IMR-90 (cell line): ENCODE data around the gene UPF1. TPM values are rescaled to one million over a fixed set of nuclear protein-coding genes. Genes with fewer than 3 reads are reported as not detected.

Source experiments
- ATAC-seq: fragments of 200-7000 bp; cut with Tn5 transposase; 2 replicates; pipeline ENCODE4 v1.9.1; 2020; ENCODE audit warnings: low read depth, mild to moderate bottlenecking, moderate library complexity
- BruUV-seq: library from RNA; stranded (reverse); fragments of 400-500 nt; replicated peaks from 2 replicates; lab custom pipeline; 2021; lab: Mats Ljungman, UMichigan
- CTCF ChIA-PET: fragments of 300-600 bp; formaldehyde crosslinking; extraction: SDS; loops from one replicate; lab custom pipeline; 2021; ENCODE audit warnings: antibody characterized with exemption; lab: Yijun Ruan, JAX
- POLR2A ChIA-PET: fragments of 300-600 bp; sonication (Branson Sonifier 250); formaldehyde crosslinking; loops from one replicate; lab custom pipeline; 2022; ENCODE audit warnings: antibody characterized with exemption; ENCODE audit not compliant: unreplicated experiment; lab: Charles Lee
- DNase-seq: peaks from one replicate; pipeline ENCODE4 v3.0.0; 2013
- H2AFZ ChIP-seq: replicated peaks from 2 replicates; pipeline ENCODE3; 2013; ENCODE audit warnings: low read length, mild to moderate bottlenecking; ENCODE audit not compliant: poor library complexity
- H2AK5ac ChIP-seq: 2 replicates; pipeline ENCODE4 v1.6.1; 2013; ENCODE audit warnings: low read depth, low read length, inconsistent platforms
- H2AK9ac ChIP-seq: replicated peaks from 2 replicates; pipeline ENCODE3; 2013; ENCODE audit warnings: mild to moderate bottlenecking, low read depth, low read length, moderate library complexity; ENCODE audit not compliant: poor library complexity
- H2BK120ac ChIP-seq: 2 replicates; pipeline ENCODE4 v1.6.1; 2013; ENCODE audit warnings: low read depth, low read length, inconsistent platforms
- H2BK15ac ChIP-seq: 3 replicates; pipeline ENCODE4 v1.6.1; 2013; ENCODE audit warnings: low read depth, low read length, inconsistent platforms
- H2BK20ac ChIP-seq: 2 replicates; pipeline ENCODE4 v1.6.1; 2013; ENCODE audit warnings: low read depth, mild to moderate bottlenecking, inconsistent platforms, low read length, moderate library complexity
- H2BK5ac ChIP-seq: 2 replicates; pipeline ENCODE4 v1.6.1; 2013; ENCODE audit warnings: mild to moderate bottlenecking, low read depth, low read length, inconsistent platforms; ENCODE audit not compliant: poor library complexity, severe bottlenecking
- H3K14ac ChIP-seq: replicated peaks from 2 replicates; pipeline ENCODE4 v1.6.1; 2013; ENCODE audit warnings: low read depth, low read length, inconsistent platforms
- H3K18ac ChIP-seq: 2 replicates; pipeline ENCODE4 v1.6.1; 2013; ENCODE audit warnings: low read depth, low read length, control low read depth
- H3K23ac ChIP-seq: 2 replicates; pipeline ENCODE4 v1.6.1; 2013; ENCODE audit warnings: low read depth, low read length, inconsistent platforms
- H3K27ac ChIP-seq: 2 replicates; pipeline ENCODE4 v1.5.1; 2013; ENCODE audit warnings: mild to moderate bottlenecking, control low read depth, low read length; ENCODE audit not compliant: insufficient read depth
- H3K27me3 ChIP-seq: 2 replicates; pipeline ENCODE4 v1.6.1; 2013; ENCODE audit warnings: low read length; ENCODE audit not compliant: control insufficient read depth, insufficient read depth
- H3K36me3 ChIP-seq: 2 replicates; pipeline ENCODE4 v1.6.1; 2013; ENCODE audit warnings: low read length, mixed read lengths; ENCODE audit not compliant: control insufficient read depth, insufficient read depth
- H3K4ac ChIP-seq: 2 replicates; pipeline ENCODE4 v1.6.1; 2013; ENCODE audit warnings: low read depth, low read length, inconsistent platforms
- H3K4me1 ChIP-seq: 2 replicates; pipeline ENCODE4 v1.6.1; 2013; ENCODE audit warnings: low read length, mixed read lengths; ENCODE audit not compliant: control insufficient read depth, insufficient read depth
- H3K4me2 ChIP-seq: 2 replicates; pipeline ENCODE4 v1.6.1; 2013; ENCODE audit warnings: low read depth, mild to moderate bottlenecking, control low read depth, low read length, moderate library complexity
- H3K4me3 ChIP-seq: 2 replicates; pipeline ENCODE4 v1.5.1; 2013; ENCODE audit warnings: low read depth, mild to moderate bottlenecking, control low read depth, low read length, moderate library complexity; ENCODE audit not compliant: insufficient read depth
- H3K56ac ChIP-seq: 2 replicates; pipeline ENCODE4 v1.6.1; 2013; ENCODE audit warnings: low read length, inconsistent platforms; ENCODE audit not compliant: insufficient read depth; ENCODE audit errors: extremely low read depth
- H3K79me1 ChIP-seq, 2 experiments: 2 replicates each; pipeline ENCODE4 v1.6.1; 2013; ENCODE audit warnings: low read length in 2 of 2, inconsistent platforms in 1 of 2, low read depth in 1 of 2
- H3K9ac ChIP-seq: 2 replicates; pipeline ENCODE4 v1.6.1; 2013; ENCODE audit warnings: low read depth, low read length, control low read depth
- H3K9me1 ChIP-seq: 2 replicates; pipeline ENCODE4 v1.6.1; 2013; ENCODE audit warnings: low read length, inconsistent platforms; ENCODE audit not compliant: insufficient read depth
- H3K9me3 ChIP-seq: 2 replicates; pipeline ENCODE4 v1.6.1; 2013; ENCODE audit warnings: low read length; ENCODE audit not compliant: control insufficient read depth, insufficient read depth
- H4K20me1 ChIP-seq: 2 replicates; pipeline ENCODE4 v1.6.1; 2013; ENCODE audit warnings: low read length, inconsistent platforms; ENCODE audit not compliant: insufficient read depth
- H4K5ac ChIP-seq: 2 replicates; pipeline ENCODE4 v1.6.1; 2013; ENCODE audit warnings: mild to moderate bottlenecking, low read depth, low read length, control low read depth
- H4K8ac ChIP-seq, 2 experiments: 2 replicates each; pipeline ENCODE4 v1.6.1; 2013; ENCODE audit warnings: low read depth in 2 of 2, low read length in 2 of 2, control low read depth in 1 of 2, inconsistent platforms in 1 of 2
- H4K91ac ChIP-seq: 2 replicates; pipeline ENCODE4 v1.6.1; 2013; ENCODE audit warnings: low read depth, low read length, inconsistent platforms; ENCODE audit not compliant: insufficient read depth
- CEBPB ChIP-seq: IDR thresholded peaks from 2 replicates; pipeline ENCODE4 v1.6.1; 2012; ENCODE audit warnings: low read depth, low read length, improper control_type of control experiment
- MAFK ChIP-seq: IDR thresholded peaks from 2 replicates; pipeline ENCODE4 v1.6.1; 2012; ENCODE audit warnings: low read depth, low read length, improper control_type of control experiment
- MXI1 ChIP-seq: IDR thresholded peaks from 2 replicates; pipeline ENCODE4 v1.6.1; 2012; ENCODE audit warnings: low read depth, mild to moderate bottlenecking, low read length, moderate library complexity, borderline replicate concordance
- POLR2A ChIP-seq: IDR thresholded peaks from 2 replicates; pipeline ENCODE4 v1.6.1; 2012; ENCODE audit warnings: mild to moderate bottlenecking, low read depth, low read length
- RCOR1 ChIP-seq: IDR thresholded peaks from 2 replicates; pipeline ENCODE4 v1.6.1; 2012; ENCODE audit warnings: mild to moderate bottlenecking, low read length, improper control_type of control experiment; ENCODE audit not compliant: insufficient replicate concordance
- SMC3 ChIP-seq: fragments of 150-350 bp; IDR thresholded peaks from 2 replicates; pipeline ENCODE4 v1.6.1; 2016; ENCODE audit warnings: low read depth, mild to moderate bottlenecking, antibody characterized with exemption, low read length, moderate library complexity
- WGBS, 2 experiments: methylation state at CpG; one replicate each; pipeline versions ENCODE4 v1.1.5 to v1.1.7; 2013; ENCODE audit warnings: missing lambda C conversion rate in 2 of 2; ENCODE audit not compliant: insufficient read length in 1 of 2; ENCODE audit errors: extremely low coverage in 2 of 2; 5-methylcytosine and 5-hydroxymethylcytosine counted together
- dilution Hi-C: fragments of 300-500 bp; cut with HindIII; formaldehyde crosslinking; loops from one replicate; pipeline ENCODE4 v1.14.3; 2018; ENCODE audit warnings: low sequenced_read_pairs; ENCODE audit not compliant: unreplicated experiment
- in situ Hi-C: fragments of 300-500 bp; cut with MboI; formaldehyde crosslinking; loops from 3 replicates; pipeline ENCODE4 v1.14.3; 2019; ENCODE audit warnings: low sequenced_read_pairs, inconsistent platforms, mixed read lengths
- intact Hi-C: fragments of 100-400 bp; cut with micrococcal nuclease; formaldehyde crosslinking; loops from 2 replicates; pipeline ENCODE4 v1.10.0; 2022
- polyA plus RNA-seq, 3 experiments: library from polyadenylated mRNA; depleted of rRNA; stranded (reverse); fragments of >200 nt; gene quantifications; 2 replicates each; pipeline ENCODE4 v1.2.3, GENCODE V29; 2012; ENCODE audit warnings: low replicate concordance in 1 of 3
- total RNA-seq: library from RNA; depleted of rRNA; stranded (reverse); fragments of >200 nt; gene quantifications from 2 replicates; pipeline ENCODE4 v1.2.3, GENCODE V29; 2012
- TF ChIP-seq, protein P1 (sequence below): fragments of 150-350 bp; IDR thresholded peaks from 2 replicates; pipeline ENCODE4 v1.6.1; 2016; ENCODE audit warnings: low read depth, mild to moderate bottlenecking, low read length, moderate library complexity, borderline replicate concordance

UPF1 gene
- total and polyA plus RNA-seq, 2 of the 4 experiments (the other 2 are of a cell fraction): 31.2 to 50.3 TPM

DNA sequence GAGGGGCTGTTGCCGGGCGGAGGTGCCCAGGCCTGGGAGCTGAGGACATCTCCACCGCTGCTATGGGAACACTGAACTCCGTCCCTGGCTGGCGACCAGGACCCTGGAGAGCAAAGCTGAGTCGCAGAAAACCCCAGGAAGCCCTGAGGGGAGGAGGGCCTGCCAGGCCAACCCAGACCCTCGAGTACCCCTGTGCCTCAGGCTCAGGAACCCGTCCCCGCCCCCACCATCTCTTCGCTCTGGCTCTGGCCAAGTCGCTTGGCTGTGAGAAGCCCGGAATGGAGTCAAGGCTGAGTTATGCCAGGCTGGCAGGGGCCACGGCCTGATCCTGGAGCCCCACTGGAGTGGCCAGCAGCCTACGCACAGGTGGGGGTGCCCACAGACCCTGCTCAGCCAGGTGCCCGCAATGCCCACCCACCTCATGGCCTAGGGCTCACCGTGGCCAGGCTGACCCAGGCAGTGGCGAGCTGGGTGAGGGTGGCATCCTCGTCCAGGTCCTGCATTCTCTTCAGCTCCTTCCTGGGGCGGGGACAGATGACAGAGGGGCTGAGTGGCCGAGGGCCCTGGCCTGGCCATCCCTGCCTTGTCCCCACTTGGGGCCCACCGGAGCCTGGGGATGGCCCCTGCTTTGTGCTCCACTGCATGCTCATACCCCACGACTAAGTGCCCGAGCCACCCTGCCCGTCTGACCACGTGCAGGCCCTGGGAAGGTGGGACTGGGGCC lies 72.7 kb downstream of the UPF1 start:
- no peak overlapping the region for H3K18ac ChIP-seq
- 93% methylated on average over 15 of the region's 25 CpGs; no CpG with 5 or more reads in 1 of the 2 experiments for WGBS, 2 experiments
- no peak overlapping the region for H3K14ac ChIP-seq
- peak overlapping the region; percentile 55 for H2AK9ac ChIP-seq
- ChIA-PET CTCF (no interaction called here), POLR2A (no interaction called here)
- ATAC-seq (no peak), DNase-seq (no peak)
- TF ChIP-seq MXI1 (no peak), CEBPB (no peak), RCOR1 (no peak), MAFK (no peak), SMC3 (no peak), POLR2A (no peak)
- TF ChIP-seq, protein P1, sequence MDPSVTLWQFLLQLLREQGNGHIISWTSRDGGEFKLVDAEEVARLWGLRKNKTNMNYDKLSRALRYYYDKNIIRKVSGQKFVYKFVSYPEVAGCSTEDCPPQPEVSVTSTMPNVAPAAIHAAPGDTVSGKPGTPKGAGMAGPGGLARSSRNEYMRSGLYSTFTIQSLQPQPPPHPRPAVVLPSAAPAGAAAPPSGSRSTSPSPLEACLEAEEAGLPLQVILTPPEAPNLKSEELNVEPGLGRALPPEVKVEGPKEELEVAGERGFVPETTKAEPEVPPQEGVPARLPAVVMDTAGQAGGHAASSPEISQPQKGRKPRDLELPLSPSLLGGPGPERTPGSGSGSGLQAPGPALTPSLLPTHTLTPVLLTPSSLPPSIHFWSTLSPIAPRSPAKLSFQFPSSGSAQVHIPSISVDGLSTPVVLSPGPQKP: no peak
- no peak overlapping the region for H3K56ac ChIP-seq
- no peak overlapping the region for H4K91ac ChIP-seq
- no peaks in the 10 kb centered on the region for H3K27me3 ChIP-seq
- H3K4me1 ChIP-seq: no peaks in the 10 kb centered on the region
- no peak overlapping the region for H4K5ac ChIP-seq
- peaks cover 25% of the 10 kb centered on the region for H4K20me1 ChIP-seq
- H2BK15ac ChIP-seq: no peak overlapping the region
- no peak overlapping the region for H3K4me3 ChIP-seq
- intact Hi-C loops (no loop called here), dilution Hi-C loops (no loop called here), in situ Hi-C loops (no loop called here)
- H2BK20ac ChIP-seq: no peak overlapping the region
- BruUV-seq: no TSS peak
- H3K9ac ChIP-seq: no peak overlapping the region
- no peak overlapping the region for H2BK5ac ChIP-seq
- H3K36me3 ChIP-seq: peaks cover 68% of the 10 kb centered on the region
- no peak overlapping the region for H2BK120ac ChIP-seq
- H3K4me2 ChIP-seq: no peak overlapping the region
- no peaks in the 10 kb centered on the region for H3K9me3 ChIP-seq
- no peak overlapping the region for H2AFZ ChIP-seq
- peaks cover under 1 to 17% of the 10 kb centered on the region in 2 experiments; a peak in 2 of 4 replicates for H3K79me1 ChIP-seq
- H3K9me1 ChIP-seq: no peaks in the 10 kb centered on the region
- no peak overlapping the region for H3K23ac ChIP-seq
- no peak overlapping the region for H3K27ac ChIP-seq
- no peak overlapping the region for H4K8ac ChIP-seq
- H2AK5ac ChIP-seq: no peak overlapping the region
- no peak overlapping the region for H3K4ac ChIP-seq
